HG02943 (cell line): ENCODE measurements around the gene IRF2BP2.

ENCODE experiments used
- ATAC-seq: cut with Tn5 transposase; IDR thresholded peaks from one replicate; pipeline ENCODE4 v1.9.1; 2021; ENCODE audit warnings: mild to moderate bottlenecking, low read depth, moderate library complexity; ENCODE audit not compliant: unreplicated experiment

The IRF2BP2 gene

DNA sequence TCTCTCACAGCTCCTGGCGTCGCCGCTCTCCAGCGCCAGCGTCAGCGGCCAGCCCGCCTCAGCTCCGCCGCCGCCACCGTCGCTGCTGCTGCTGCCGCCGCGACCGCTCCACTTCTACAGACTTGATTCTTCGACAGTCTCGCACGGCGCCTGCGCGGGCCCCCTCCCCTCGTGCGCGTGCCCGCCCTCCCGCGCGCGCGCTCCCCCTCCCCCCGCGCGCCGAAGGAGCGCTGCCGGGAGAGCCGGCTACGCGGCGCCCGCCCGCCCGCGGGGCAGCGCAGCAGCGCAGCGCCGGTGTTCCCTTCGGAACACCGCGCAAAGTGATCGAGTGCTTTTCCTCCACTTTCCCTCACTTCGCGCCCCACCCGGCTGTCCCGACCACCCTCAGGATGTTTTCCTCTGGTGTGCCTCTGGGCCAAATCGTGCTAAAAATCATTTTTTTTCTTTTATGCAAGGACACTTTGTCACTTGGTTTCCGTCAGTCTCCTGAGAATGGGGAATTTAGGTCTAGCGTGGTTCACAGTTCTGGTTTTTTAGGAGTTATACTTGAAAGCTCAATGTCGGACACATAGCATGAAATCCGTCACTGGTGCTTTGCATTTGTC is at the start of gene IRF2BP2:
Gene IRF2BP2, minus strand, starts transcription at position 118 of the 605 bp plus-strand sequence. CDS start 684 bp downstream, outside the sequence.
- peak; percentile 1 for ATAC-seq

DNA sequence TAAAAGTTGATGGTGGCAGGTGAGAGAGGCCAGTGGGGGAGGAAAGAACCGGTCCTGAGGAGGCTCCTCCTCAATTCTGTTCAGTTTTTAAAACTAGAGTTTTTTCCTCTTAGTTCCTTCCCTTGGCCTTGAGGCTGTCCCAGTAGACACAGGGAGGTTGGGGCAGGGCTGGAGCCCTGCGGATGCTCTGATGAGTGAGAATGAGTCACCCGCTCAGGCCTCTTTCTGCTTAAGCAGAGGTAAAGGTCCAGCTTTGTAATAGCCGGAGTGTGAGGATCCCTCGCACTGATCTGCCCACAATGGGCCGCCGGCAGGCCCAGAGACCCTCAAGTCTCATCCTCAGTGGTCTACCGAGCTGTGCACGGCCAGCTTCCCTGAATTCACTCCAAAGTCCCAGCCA is 49.6 kb upstream of the IRF2BP2 start:
- no peak for ATAC-seq

- no peak for ATAC-seq
Observed at GRCh38 chr1:234658138-234658537, 48.2 kb upstream of the IRF2BP2 start.

GRCh38 chr1:234656944-234657654 is 47.1 kb upstream of the IRF2BP2 start:
- no peak for ATAC-seq

DNA sequence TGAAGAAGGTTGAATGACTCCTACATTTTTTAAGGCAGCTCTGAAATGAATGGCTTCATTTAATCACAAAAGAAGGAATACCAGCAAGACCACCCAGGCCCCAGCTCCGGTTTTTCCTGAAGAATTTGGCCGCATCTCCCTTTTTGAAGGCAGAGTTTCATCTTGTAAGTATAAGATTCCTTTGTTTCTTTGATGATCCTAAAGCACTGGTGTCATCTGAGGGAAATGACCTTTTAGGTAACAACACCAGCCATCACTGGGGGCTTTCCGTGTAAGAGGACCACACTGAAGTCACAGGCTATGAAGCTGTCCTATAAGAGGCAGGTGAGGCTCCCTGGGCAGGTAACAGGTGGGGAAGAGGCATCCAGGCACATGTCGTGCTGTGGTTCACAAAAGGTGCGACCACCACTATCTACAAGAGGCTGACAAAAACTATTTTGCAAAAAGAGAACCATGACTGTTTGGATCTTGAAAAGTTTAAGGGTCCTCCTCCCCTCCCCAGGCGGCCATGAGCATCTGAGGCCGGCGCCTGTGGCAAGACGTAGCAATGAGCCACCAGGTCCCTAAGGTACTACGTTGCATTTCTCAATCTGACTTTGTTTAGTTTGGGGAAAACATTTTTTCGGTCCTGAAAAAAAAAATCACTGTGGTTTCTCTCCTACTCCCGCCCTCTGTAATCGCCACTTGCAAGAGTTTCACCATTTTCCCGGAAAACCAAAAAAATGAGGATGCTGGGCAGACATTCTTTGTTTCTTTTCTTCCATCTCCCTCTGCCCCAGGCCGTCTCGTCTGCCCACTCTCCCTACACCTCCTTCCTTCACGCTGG is 46.3 kb upstream of the IRF2BP2 start:
- ATAC-seq = no peak

DNA sequence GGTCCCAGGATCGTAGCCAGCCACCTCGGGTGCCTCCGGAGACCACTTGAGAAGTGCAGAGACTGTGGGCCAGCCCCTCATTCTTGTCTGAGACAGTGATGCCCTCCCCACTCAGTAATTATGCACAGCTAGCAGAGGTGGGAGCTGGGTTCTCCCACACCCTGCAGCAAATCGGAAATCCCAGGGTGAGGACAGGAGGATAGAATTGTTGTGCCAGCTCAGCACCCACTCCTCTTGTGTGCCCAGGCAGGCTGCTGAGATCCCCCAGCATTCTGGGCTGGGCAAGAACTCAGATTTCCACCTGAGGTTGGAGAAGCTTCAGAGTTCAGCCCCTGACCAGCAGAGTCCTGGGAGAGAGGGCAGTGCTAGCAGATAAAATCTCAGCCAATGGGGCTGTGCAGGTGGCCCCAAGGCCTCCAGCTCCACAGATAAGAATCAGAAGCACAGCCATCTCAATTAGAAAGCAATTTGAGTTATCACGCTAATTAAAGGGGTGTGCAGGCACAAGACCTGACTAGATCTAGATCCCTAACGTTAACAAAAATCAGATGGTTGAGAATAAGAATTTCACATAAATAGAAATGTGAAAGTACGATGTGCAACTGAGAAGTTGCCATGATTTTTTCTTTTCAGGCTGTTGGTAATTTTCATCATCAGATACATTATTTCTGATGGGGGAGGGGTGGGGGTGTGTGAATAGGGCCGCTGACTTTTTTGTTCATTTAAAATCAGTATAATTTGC is 45.5 kb upstream of the IRF2BP2 start:
- no peak for ATAC-seq

GRCh38 chr1:234654002-234654733 is 44.2 kb upstream of the IRF2BP2 start:
- no peak for ATAC-seq

GRCh38 chr1:234649432-234650081 is 39.6 kb upstream of the IRF2BP2 start:
- ATAC-seq = no peak

- no peak for ATAC-seq
Observed at GRCh38 chr1:234647758-234648157, 37.8 kb upstream of the IRF2BP2 start.

GRCh38 chr1:234647245-234647644 is 37.3 kb upstream of the IRF2BP2 start:
- no peak for ATAC-seq

GRCh38 chr1:234645964-234646363 is 36.0 kb upstream of the IRF2BP2 start:
- no peak for ATAC-seq

- ATAC-seq = no peak
Observed at GRCh38 chr1:234645474-234645953, 35.5 kb upstream of the IRF2BP2 start.

- ATAC-seq = no peak
Observed at GRCh38 chr1:234644928-234645327, 35.0 kb upstream of the IRF2BP2 start.

GRCh38 chr1:234643850-234644134 is 33.8 kb upstream of the IRF2BP2 start:
- ATAC-seq = no peak

GRCh38 chr1:234643111-234643849 is 33.3 kb upstream of the IRF2BP2 start:
- no peak for ATAC-seq

DNA sequence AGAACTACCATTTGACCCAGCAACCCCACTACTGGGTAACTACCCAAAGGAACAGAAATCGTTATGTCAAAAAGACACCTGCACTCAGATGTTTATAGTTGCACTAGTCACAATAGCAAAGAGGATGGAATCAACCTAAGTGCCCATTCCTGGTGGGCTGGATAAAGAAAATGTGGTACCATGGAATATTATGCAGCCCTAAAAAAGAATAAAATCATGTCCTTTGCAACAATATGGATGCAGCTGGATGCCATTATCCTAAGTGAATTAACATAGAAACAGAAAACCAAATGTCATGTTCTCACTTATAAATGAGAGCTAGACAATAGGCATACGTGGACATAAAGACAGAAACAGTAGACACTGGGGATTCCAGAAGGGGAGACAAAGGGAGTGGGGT is 32.5 kb upstream of the IRF2BP2 start:
- ATAC-seq = no peak

DNA sequence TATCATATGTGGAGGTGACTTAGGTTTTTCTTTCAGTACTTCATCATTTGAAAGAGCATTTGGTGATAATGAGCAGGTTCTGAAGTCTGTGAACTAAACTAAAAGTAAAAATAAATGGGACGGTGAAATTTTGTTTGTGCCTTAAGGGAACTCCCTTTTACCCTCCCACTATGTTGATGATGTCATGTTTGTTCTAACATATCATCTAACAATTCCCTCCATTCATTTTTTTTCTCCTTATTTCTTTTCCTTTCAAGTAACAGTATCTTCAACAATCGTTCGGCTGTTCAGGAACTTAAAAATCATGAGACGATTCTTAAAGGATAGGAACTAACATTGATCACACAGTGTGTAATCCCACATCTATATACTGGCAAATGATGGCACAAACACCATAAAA is 30.0 kb upstream of the IRF2BP2 start:
- no peak for ATAC-seq

- no peak for ATAC-seq
Observed at GRCh38 chr1:234638832-234639799, 29.1 kb upstream of the IRF2BP2 start.
